OCI-LY3 (cell line): Measurements from ENCODE around the gene PAX9.

Experiments used
- H2AFZ ChIP-seq: fragments of 200-600, 300-600 bp; shearing (Covaris generic); 2 replicates; pipeline ENCODE4 v1.6.0; 2014; ENCODE audit warnings: antibody characterized with exemption, low read depth, low read length
- H3K27ac ChIP-seq: fragments of 200-600, 300-600 bp; sonication (generic); 2 replicates; pipeline ENCODE4 v1.5.1; 2014; ENCODE audit warnings: mild to moderate bottlenecking, low read length, moderate library complexity, mixed read lengths
- H3K27me3 ChIP-seq: fragments of 200-600, 300-600 bp; sonication (generic); 2 replicates; pipeline ENCODE4 v1.6.1; 2014; ENCODE audit warnings: low read depth, low read length, mixed read lengths
- H3K36me3 ChIP-seq: fragments of 200-600, 300-600 bp; sonication (generic); replicated peaks from 2 replicates; pipeline ENCODE3; 2014; ENCODE audit warnings: low read depth, low read length, mixed read lengths
- H3K4me1 ChIP-seq: fragments of 300-600, 200-600 bp; sonication (generic); 2 replicates; pipeline ENCODE4 v1.6.1; 2014; ENCODE audit warnings: low read length, mixed read lengths
- H3K4me2 ChIP-seq: fragments of 200-600, 300-600 bp; sonication (generic); 2 replicates; pipeline ENCODE4 v1.6.1; 2014; ENCODE audit warnings: low read length, mixed read lengths
- H3K4me3 ChIP-seq: fragments of 300-600, 200-600 bp; sonication (generic); 2 replicates; pipeline ENCODE4 v1.5.1; 2014; ENCODE audit warnings: antibody characterized with exemption, mild to moderate bottlenecking, low read length, moderate library complexity
- H3K79me2 ChIP-seq: fragments of 300-600, 200-600 bp; shearing (Covaris generic); 2 replicates; pipeline ENCODE4 v1.6.1; 2014; ENCODE audit warnings: mild to moderate bottlenecking, low read length, mixed read lengths
- H3K9ac ChIP-seq: fragments of 300-600, 200-600 bp; shearing (Covaris generic); 2 replicates; pipeline ENCODE4 v1.6.0; 2014; ENCODE audit warnings: mild to moderate bottlenecking, low read length, moderate library complexity
- H3K9me3 ChIP-seq: fragments of 200-600, 300-600 bp; shearing (Covaris generic); 2 replicates; pipeline ENCODE4 v1.6.1; 2014; ENCODE audit warnings: low read length, mixed read lengths; ENCODE audit not compliant: insufficient read depth
- H4K20me1 ChIP-seq: fragments of 200-600, 300-600 bp; sonication (generic); 2 replicates; pipeline ENCODE4 v1.6.1; 2016; ENCODE audit warnings: low read length, mixed read lengths; ENCODE audit not compliant: insufficient read depth
- EZH2phosphoT487 ChIP-seq: fragments of 200-600 bp; shearing (Covaris generic); IDR thresholded peaks from 2 replicates; pipeline ENCODE4 v1.6.1; 2018; ENCODE audit warnings: antibody characterized with exemption, mixed run types, low read depth
- TF ChIP-seq, protein P1 (sequence below): fragments of 200-600, 300-600 bp; sonication (generic); IDR thresholded peaks from 2 replicates; pipeline ENCODE4 v1.5.1; 2014; ENCODE audit warnings: antibody characterized with exemption, low read length, low read depth

The PAX9 gene

DNA sequence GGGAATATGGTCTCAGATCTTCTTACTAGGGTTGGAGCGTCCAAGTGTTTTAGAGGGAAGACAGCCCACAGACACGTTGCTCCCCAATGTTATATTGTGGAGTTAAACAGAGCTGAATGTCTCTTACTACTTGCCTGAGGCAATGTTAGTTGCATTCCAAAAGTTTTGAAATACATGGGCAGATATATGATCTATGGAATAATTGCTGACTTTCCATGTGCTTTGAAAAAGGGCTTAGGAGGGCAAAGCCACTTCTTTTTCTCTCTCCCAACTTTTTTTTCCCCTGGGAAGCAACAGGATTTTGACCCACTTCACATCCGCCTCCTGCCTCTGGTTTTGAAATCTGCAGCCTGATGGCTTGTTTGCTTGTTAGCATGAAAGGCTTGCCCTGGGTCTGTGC lies 33.7 kb upstream of the PAX9 start:
- Histone ChIP-seq H4K20me1 (no peaks in the 10 kb centered on the region), H3K4me1 (peaks cover 18% of the 10 kb centered on the region), H3K9ac (no peak overlapping the region), H3K36me3 (no peaks in the 10 kb centered on the region), H3K4me3 (no peak overlapping the region), H3K79me2 (no peaks in the 10 kb centered on the region), H3K27me3 (peaks cover 11% of the 10 kb centered on the region; the same call in 1 of the 2 replicates), H3K9me3 (no peaks in the 10 kb centered on the region), H3K27ac (no peak overlapping the region), H3K4me2 (no peak overlapping the region), H2AFZ (no peak overlapping the region)
- no peak for TF ChIP-seq EZH2phosphoT487
- TF ChIP-seq, protein P1, sequence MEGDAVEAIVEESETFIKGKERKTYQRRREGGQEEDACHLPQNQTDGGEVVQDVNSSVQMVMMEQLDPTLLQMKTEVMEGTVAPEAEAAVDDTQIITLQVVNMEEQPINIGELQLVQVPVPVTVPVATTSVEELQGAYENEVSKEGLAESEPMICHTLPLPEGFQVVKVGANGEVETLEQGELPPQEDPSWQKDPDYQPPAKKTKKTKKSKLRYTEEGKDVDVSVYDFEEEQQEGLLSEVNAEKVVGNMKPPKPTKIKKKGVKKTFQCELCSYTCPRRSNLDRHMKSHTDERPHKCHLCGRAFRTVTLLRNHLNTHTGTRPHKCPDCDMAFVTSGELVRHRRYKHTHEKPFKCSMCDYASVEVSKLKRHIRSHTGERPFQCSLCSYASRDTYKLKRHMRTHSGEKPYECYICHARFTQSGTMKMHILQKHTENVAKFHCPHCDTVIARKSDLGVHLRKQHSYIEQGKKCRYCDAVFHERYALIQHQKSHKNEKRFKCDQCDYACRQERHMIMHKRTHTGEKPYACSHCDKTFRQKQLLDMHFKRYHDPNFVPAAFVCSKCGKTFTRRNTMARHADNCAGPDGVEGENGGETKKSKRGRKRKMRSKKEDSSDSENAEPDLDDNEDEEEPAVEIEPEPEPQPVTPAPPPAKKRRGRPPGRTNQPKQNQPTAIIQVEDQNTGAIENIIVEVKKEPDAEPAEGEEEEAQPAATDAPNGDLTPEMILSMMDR: no peak

DNA sequence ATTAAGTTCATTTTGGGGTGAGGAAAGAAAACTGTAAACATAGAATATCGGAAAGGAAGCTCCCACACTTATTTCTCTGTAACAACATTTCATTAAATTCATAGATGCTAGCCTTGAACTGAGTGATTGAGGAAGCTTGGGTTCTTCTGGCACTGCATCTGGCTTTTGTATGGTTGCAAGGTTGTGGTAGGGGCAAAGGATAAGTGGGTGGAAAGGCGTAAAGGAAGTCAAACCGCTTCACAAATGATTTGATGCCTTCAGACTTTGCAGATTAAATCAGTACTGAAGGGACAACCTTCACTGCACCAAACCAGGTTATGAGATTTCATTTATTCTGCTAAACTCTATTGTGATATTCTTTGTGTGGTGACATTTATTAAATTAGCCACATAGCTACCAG lies 28.1 kb upstream of the PAX9 start:
- Histone ChIP-seq H4K20me1 (no peaks in the 10 kb centered on the region), H3K4me1 (no peaks in the 10 kb centered on the region), H3K9ac (no peak overlapping the region), H3K9me3 (no peaks in the 10 kb centered on the region), H3K4me2 (no peak overlapping the region), H3K36me3 (no peaks in the 10 kb centered on the region), H3K4me3 (no peak overlapping the region), H3K27ac (no peak overlapping the region), H3K27me3 (peaks cover 2% of the 10 kb centered on the region), H3K79me2 (no peaks in the 10 kb centered on the region), H2AFZ (no peak overlapping the region)
- TF ChIP-seq, protein P1: no peak
- no peak for TF ChIP-seq EZH2phosphoT487

DNA sequence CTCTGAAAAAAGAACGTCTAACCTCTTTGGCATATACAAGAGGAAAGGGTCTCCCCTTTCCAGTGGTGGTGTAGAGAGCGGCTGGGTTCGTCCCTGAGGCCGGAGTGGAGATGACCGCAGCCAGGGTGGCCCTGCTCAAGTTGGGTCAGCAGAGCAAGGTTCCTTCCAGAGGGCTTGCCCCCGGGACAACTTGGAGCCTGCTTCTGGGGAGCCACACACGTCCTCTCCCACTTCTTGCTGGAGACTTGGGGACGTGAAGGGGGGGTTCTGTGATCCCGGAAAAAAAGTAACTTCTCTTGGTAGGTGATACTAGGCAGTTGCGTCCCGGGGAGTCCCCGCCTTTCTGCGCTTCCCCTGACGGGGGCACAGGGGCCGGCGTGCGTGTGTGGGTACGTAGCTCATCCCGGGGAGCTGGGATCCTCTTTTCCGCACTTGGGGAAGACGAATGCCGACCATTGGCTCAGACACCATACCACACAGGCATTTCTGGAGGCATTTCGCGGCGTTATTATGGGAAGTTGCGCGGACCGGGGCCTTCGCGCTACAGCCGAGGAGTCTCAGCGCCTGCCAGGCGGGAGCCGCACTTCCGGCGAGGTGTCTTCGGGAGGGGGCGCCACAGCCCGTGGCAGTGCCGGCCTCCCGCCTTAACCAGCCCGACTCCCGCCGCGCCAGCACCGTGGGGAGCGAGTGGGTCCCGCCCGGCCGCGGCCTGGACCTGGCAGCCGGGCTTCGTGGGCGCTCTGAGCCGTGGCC lies 14.8 kb upstream of the PAX9 start:
- peaks cover 10% of the 10 kb centered on the region; the same call in 1 of the 2 replicates for H3K27me3 ChIP-seq

DNA sequence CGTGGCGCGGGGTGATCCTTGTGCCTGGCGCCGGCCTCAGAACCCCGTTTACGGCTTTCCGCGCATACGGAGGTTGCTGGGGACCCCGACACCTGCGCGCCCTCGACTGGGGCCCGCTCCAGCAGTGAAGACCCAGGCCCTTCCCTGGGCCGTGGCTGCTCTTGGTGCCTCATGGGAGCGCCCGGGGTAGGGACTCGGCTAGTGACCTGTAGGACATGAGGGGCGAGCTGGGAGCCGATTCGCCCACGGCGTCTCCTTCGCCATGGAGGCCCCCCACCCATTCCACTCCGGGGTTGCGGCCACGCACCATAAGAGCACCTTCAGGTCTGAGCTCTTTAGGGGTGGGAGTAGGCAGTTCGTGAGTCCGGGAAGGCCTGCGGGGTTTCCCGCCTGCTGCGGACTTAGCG lies 14.2 kb upstream of the PAX9 start:
- Histone ChIP-seq H3K27ac (no peak overlapping the region), H3K4me2 (no peak overlapping the region), H3K9me3 (no peaks in the 10 kb centered on the region), H3K4me3 (no peak overlapping the region), H3K9ac (no peak overlapping the region), H3K79me2 (no peaks in the 10 kb centered on the region), H2AFZ (no peak overlapping the region), H3K4me1 (no peaks in the 10 kb centered on the region), H4K20me1 (no peaks in the 10 kb centered on the region), H3K27me3 (peaks cover 10% of the 10 kb centered on the region; the same call in 1 of the 2 replicates), H3K36me3 (no peaks in the 10 kb centered on the region)
- TF ChIP-seq, protein P1: no peak
- no peak for TF ChIP-seq EZH2phosphoT487

More for the DNA sequence above, 14.8 kb upstream of the PAX9 start:
- TF ChIP-seq, protein P1: no peak
- TF ChIP-seq EZH2phosphoT487: no peak
- Histone ChIP-seq H3K27ac (no peak overlapping the region), H2AFZ (no peak overlapping the region), H3K4me2 (no peak overlapping the region), H3K4me3 (no peak overlapping the region), H3K9ac (no peak overlapping the region), H3K79me2 (no peaks in the 10 kb centered on the region), H3K4me1 (no peaks in the 10 kb centered on the region), H4K20me1 (no peaks in the 10 kb centered on the region), H3K36me3 (no peaks in the 10 kb centered on the region), H3K9me3 (no peaks in the 10 kb centered on the region)
